Ishikawa (cell line): ENCODE measurements around the gene ZBTB2.
A peak's percentile ranks its signal among the peaks of the same experiment; 100 is the strongest.

Experiments
- CEBPB ChIP-seq: IDR thresholded peaks from 2 replicates; pipeline ENCODE4 v1.6.1; 2012
- EGR1 ChIP-seq: IDR thresholded peaks from 2 replicates; pipeline ENCODE4 v1.6.1; 2012
- EP300 ChIP-seq: IDR thresholded peaks from 2 replicates; pipeline ENCODE4 v1.6.1; 2012; ENCODE audit warnings: borderline replicate concordance
- FOXM1 ChIP-seq: IDR thresholded peaks from 2 replicates; pipeline ENCODE4 v1.6.1; 2012; ENCODE audit warnings: low read depth, borderline replicate concordance
- MAX ChIP-seq: IDR thresholded peaks from 2 replicates; pipeline ENCODE4 v1.6.1; 2012
- NFIC ChIP-seq: IDR thresholded peaks from 2 replicates; pipeline ENCODE4 v1.6.1; 2012
- REST ChIP-seq: IDR thresholded peaks from 2 replicates; pipeline ENCODE4 v1.6.1; 2012; ENCODE audit warnings: low read depth, mild to moderate bottlenecking
- TAF1 ChIP-seq: IDR thresholded peaks from 2 replicates; pipeline ENCODE4 v1.6.1; 2012; ENCODE audit warnings: low read depth, mild to moderate bottlenecking
- TEAD4 ChIP-seq: IDR thresholded peaks from 2 replicates; pipeline ENCODE4 v1.6.1; 2012
- YY1 ChIP-seq: IDR thresholded peaks from 2 replicates; pipeline ENCODE4 v1.6.1; 2012; ENCODE audit warnings: low read depth
- ZBTB7A ChIP-seq: IDR thresholded peaks from 2 replicates; pipeline ENCODE4 v1.6.1; 2012; ENCODE audit warnings: low read depth

DNA sequence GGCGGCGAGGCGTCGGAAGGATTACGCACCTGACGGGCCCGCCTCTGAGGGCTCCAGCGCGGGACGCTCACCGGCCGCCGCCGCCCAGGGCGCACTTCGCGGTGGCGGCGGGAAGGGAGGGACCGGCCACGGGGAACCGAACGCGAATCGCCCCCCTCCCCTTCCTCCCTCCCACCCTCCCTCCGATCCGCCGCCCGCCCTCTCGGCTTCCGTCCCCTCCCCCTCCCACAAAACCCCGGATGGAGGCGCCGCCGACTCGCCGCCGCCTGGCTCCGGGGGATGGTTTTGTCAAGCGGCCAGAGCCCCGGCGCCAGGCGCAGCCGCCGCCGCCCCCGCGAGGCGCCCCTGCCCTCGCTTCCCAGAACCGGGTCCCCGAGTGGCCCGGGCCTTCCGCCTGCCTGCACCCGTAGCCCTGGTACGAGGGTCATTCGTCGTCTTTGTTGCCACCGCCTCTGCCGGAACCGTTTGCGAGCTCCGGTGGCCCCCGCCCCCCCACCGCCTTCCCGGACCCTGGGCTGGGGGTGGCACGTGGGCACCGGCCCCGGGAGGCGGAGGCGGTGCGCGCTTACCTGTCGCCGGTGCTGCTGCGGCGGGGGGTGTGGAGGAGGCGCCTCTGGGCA, 398 bp downstream of the ZBTB2 start:
- no peak; the same call in 1 of the 2 replicates for TF ChIP-seq MAX
- TF ChIP-seq ZBTB7A, result peak; percentile 48; the same call in 1 of the 2 replicates
- TF ChIP-seq FOXM1, result no peak
- no peak for TF ChIP-seq EP300
- no peak; the same call in 1 of the 2 replicates for TF ChIP-seq TAF1
- TF ChIP-seq REST, result no peak
- no peak for TF ChIP-seq TEAD4
- no peak; the same call in 1 of the 2 replicates for TF ChIP-seq NFIC
- no peak for TF ChIP-seq CEBPB
- no peak for TF ChIP-seq YY1
- TF ChIP-seq EGR1, result no peak
